Measurements from ENCODE around the gene PTPRU.

DNA sequence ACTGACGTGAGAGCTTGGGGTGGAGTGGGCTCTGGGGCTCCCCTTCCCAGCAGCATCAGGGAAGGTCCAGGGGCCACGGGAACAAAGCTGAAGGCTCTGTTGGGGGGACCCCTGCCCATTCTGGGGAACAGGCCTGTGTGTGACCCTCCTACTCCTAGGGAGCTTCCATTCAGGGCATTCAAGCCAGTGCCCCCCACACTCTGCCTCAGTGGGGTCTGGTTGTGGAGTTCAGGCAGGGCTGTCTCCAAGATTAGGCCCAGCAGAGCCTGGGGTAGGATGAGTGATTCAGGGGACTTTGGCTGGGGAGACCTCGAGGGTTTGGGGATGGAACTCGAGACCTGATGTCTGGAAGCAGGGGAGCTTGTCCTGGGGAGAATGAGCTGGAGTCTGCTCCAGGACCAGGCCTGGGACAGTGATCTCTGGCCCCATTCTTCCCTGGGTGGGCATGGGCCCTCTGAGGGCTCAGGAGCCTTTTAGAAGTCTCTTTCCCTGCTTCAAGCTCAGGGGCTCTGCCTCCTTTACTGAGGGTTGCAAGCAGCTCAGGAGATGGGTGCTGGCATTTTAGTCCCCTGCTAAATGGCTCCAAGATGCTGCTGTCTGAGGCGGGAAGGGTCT is 81.7 kb downstream of the PTPRU start:
- TF ChIP-seq CTCF (IDR thresholded peaks at IDR 0.05; ENCODE audit: low read depth, low read length, poor library complexity, severe bottlenecking), result no peak
- TF ChIP-seq EZH2phosphoT487 (IDR thresholded peaks at IDR 0.05; ENCODE audit: borderline replicate concordance, low read length), result no peak
